Mesenchymal stem cell (in vitro differentiated cells and primary cell): Measurements from ENCODE around the gene XPR1.

ENCODE experiments used
- DNase-seq: peaks from one replicate; pipeline ENCODE4 v3.0.0-alpha.2; 2013
- H2AFZ ChIP-seq: one replicate; pipeline ENCODE4 v1.6.1; 2013; ENCODE audit warnings: low read depth, mild to moderate bottlenecking, control low read depth, inconsistent platforms, low read length, moderate library complexity
- H2AK5ac ChIP-seq: 2 replicates; pipeline ENCODE4 v1.6.1; 2013; ENCODE audit warnings: low read length, moderate library complexity, mild to moderate bottlenecking, inconsistent platforms; ENCODE audit not compliant: severe bottlenecking
- H2BK120ac ChIP-seq: one replicate; pipeline ENCODE4 v1.6.1; 2013; ENCODE audit warnings: low read depth, mild to moderate bottlenecking, inconsistent platforms, low read length, moderate library complexity
- H2BK12ac ChIP-seq, 2 experiments: one replicate each; pipeline ENCODE4 v1.6.1; 2013; ENCODE audit warnings: inconsistent platforms in 2 of 2, low read length in 2 of 2, mild to moderate bottlenecking in 2 of 2, moderate library complexity in 2 of 2, control low read depth in 1 of 2
- H2BK15ac ChIP-seq: one replicate; pipeline ENCODE4 v1.6.1; 2013; ENCODE audit warnings: mild to moderate bottlenecking, low read depth, inconsistent platforms; ENCODE audit not compliant: poor library complexity, severe bottlenecking
- H2BK5ac ChIP-seq: 2 replicates; pipeline ENCODE4 v1.6.1; 2013; ENCODE audit warnings: low read depth, mild to moderate bottlenecking, low read length, control low read depth, inconsistent platforms; ENCODE audit not compliant: poor library complexity, severe bottlenecking
- H3K14ac ChIP-seq, 2 experiments: one replicate each; pipeline ENCODE4 v1.6.1; 2013; ENCODE audit warnings: inconsistent platforms in 2 of 2, low read length in 2 of 2, control low read depth in 1 of 2, mild to moderate bottlenecking in 1 of 2, moderate library complexity in 1 of 2
- H3K18ac ChIP-seq, 2 experiments: one replicate each; pipeline ENCODE4 v1.6.1; 2013; ENCODE audit warnings: inconsistent platforms in 2 of 2, low read length in 2 of 2, control low read depth in 1 of 2, low read depth in 1 of 2, mild to moderate bottlenecking in 1 of 2
- H3K23ac ChIP-seq, 2 experiments: one replicate each; pipeline ENCODE4 v1.6.1; 2013; ENCODE audit warnings: inconsistent platforms in 2 of 2, low read length in 2 of 2, mild to moderate bottlenecking in 2 of 2, moderate library complexity in 2 of 2, control low read depth in 1 of 2
- H3K27ac ChIP-seq: 2 replicates; pipeline ENCODE4 v1.5.1; 2013; ENCODE audit warnings: mild to moderate bottlenecking, moderate library complexity, low read length, control low read depth, inconsistent platforms; ENCODE audit not compliant: poor library complexity, severe bottlenecking
- H3K27me3 ChIP-seq, 2 experiments: 2 replicates each; pipeline versions ENCODE4 v1.6.1 to v1.7.0; 2013; ENCODE audit warnings: low read length in 2 of 2, mild to moderate bottlenecking in 2 of 2, moderate library complexity in 2 of 2, control low read depth in 1 of 2, inconsistent platforms in 1 of 2; ENCODE audit not compliant: control insufficient read depth in 1 of 2, insufficient read depth in 1 of 2
- H3K36me3 ChIP-seq, 2 experiments: 2 replicates each; pipeline versions ENCODE4 v1.6.1 to v1.7.0; 2013; ENCODE audit warnings: low read length in 2 of 2, control low read depth in 1 of 2, inconsistent platforms in 1 of 2, low read depth in 1 of 2, mild to moderate bottlenecking in 1 of 2; ENCODE audit not compliant: insufficient read depth in 2 of 2, control insufficient read depth in 1 of 2
- H3K4ac ChIP-seq, 2 experiments: one replicate each; pipeline ENCODE4 v1.6.1; 2013; ENCODE audit warnings: inconsistent platforms in 2 of 2, low read length in 2 of 2, mild to moderate bottlenecking in 2 of 2, moderate library complexity in 2 of 2, control low read depth in 1 of 2, low read depth in 1 of 2
- H3K4me1 ChIP-seq: 2 replicates; pipeline ENCODE4 v1.6.1; 2013; ENCODE audit warnings: low read depth, low read length, control low read depth; ENCODE audit not compliant: control insufficient read depth, insufficient read depth
- H3K4me2 ChIP-seq: 2 replicates; pipeline ENCODE4 v1.6.1; 2013; ENCODE audit warnings: low read length, mild to moderate bottlenecking, inconsistent platforms; ENCODE audit not compliant: poor library complexity, severe bottlenecking
- H3K4me3 ChIP-seq, 2 experiments: 2 replicates each; pipeline versions ENCODE4 v1.5.1 to v1.7.0; 2013; ENCODE audit warnings: low read length in 2 of 2, mild to moderate bottlenecking in 2 of 2, control low read depth in 1 of 2, low read depth in 1 of 2; ENCODE audit not compliant: insufficient read depth in 1 of 2
- H3K79me1 ChIP-seq: replicated peaks from 2 replicates; pipeline ENCODE4 v1.6.1; 2013; ENCODE audit warnings: mild to moderate bottlenecking, control low read depth, low read length, inconsistent platforms; ENCODE audit not compliant: poor library complexity, severe bottlenecking
- H3K9ac ChIP-seq: 2 replicates; pipeline ENCODE4 v1.7.0; 2013; ENCODE audit warnings: mild to moderate bottlenecking, low read length, moderate library complexity
- H3K9me3 ChIP-seq: 2 replicates; pipeline ENCODE4 v1.7.0; 2013; ENCODE audit warnings: mild to moderate bottlenecking, low read length; ENCODE audit not compliant: control insufficient read depth
- H4K8ac ChIP-seq: one replicate; pipeline ENCODE4 v1.6.1; 2013; ENCODE audit warnings: inconsistent platforms, mild to moderate bottlenecking, low read length, moderate library complexity
- H4K91ac ChIP-seq: one replicate; pipeline ENCODE4 v1.6.1; 2013; ENCODE audit warnings: mild to moderate bottlenecking, low read length, inconsistent platforms
- WGBS: methylation state at CpG from one replicate; pipeline ENCODE4 v1.1.7; 2013; ENCODE audit warnings: mixed read lengths; 5-methylcytosine and 5-hydroxymethylcytosine counted together

XPR1 gene

DNA sequence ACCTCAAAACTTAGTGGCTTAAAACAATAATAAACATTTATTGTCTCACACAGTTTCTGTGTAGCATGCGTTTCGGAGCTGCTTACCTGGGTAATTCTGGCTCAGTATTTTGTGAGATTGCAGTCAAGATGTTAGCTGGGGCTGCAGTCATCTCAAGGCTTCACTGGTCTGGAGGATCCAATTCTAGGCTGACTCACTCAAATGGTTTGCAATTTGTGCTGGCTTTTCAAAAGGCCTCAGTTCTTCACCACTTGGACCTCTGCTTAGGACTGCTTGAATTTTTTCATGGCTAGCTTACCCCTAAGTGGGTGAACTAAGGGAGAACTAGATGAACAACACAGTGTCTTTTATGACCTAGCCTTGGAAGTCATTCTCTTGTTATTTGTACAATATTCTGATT is 21.0 kb downstream of the XPR1 start:
- Histone ChIP-seq H2AK5ac (no peak overlapping the region), H3K79me1 (peaks cover 21% of the 10 kb centered on the region), H3K14ac (no peak overlapping the region), H3K27ac (no peak overlapping the region), H4K8ac (no peak overlapping the region), H3K36me3 (no peaks in the 10 kb centered on the region), H3K4me2 (no peak overlapping the region), H3K4ac (no peak overlapping the region), H3K4me1 (no peaks in the 10 kb centered on the region), H2BK120ac (no peak overlapping the region), H3K27me3 (no peaks in the 10 kb centered on the region), H2BK12ac (no peak overlapping the region), H3K9ac (no peak overlapping the region), H3K18ac (no peak overlapping the region), H4K91ac (no peak overlapping the region), H2BK5ac (no peak overlapping the region), H2BK15ac (no peak overlapping the region), H2AFZ (no peak overlapping the region), H3K4me3 (no peak overlapping the region), H3K9me3 (peaks cover 11% of the 10 kb centered on the region), H3K23ac (no peak overlapping the region)
- 98% methylated on average over 2 of the region's 2 CpGs for WGBS
- no peak for DNase-seq

DNA sequence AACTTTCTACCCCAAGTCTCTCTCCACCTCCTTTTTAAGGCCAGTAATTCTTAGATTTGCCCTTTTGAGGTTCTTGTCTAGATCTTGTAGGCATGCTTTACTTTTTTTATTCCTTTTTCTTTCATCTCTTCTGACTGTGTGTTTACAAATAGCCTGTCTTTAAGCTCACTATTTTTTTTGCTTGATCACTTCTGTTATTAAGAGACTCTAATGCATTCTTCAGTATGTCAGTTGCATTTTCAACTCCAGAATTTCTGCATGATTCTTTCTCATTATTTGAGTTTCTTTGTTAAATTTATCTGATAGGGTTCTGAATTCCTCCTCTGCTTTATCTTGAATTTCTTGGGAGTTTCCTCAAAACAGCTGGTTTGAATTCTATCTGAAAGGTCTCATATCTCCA is 30.9 kb downstream of the XPR1 start:
- Histone ChIP-seq H3K4me2 (no peak overlapping the region), H2BK120ac (no peak overlapping the region), H3K27ac (no peak overlapping the region), H3K27me3 (no peaks in the 10 kb centered on the region), H3K4ac (no peak overlapping the region), H3K4me3 (no peak overlapping the region), H2AK5ac (no peak overlapping the region), H3K9ac (no peak overlapping the region), H3K79me1 (peaks cover 33% of the 10 kb centered on the region), H2BK5ac (no peak overlapping the region), H3K9me3 (peaks cover 44% of the 10 kb centered on the region), H4K8ac (no peak overlapping the region), H2BK15ac (no peak overlapping the region), H3K36me3 (peaks cover 8 to 9% of the 10 kb centered on the region in 2 experiments), H3K18ac (no peak overlapping the region), H4K91ac (no peak overlapping the region), H2BK12ac (no peak overlapping the region), H3K23ac (no peak overlapping the region), H3K4me1 (no peaks in the 10 kb centered on the region), H2AFZ (no peak overlapping the region), H3K14ac (no peak overlapping the region)
- DNase-seq, result no peak

DNA sequence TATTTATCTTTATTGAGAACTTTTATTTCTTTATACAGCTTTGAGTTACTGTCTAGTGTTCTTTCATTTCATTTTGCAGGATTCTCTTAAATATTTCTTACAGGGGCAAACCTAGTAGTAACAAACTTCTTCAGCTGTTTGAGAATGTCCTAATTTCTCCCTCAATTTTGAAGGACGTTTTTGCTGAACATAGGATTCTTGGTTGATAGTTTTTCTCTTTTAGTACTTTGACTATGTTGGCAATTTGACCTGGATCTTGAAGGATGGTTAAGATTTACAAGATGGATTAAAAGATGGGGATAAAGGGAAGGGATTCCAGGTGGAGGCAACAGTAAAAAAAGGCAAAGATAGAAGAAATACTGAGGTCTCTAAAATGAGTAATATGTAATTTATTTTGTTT is 38.9 kb downstream of the XPR1 start:
- no peaks in the 10 kb centered on the region for H3K4me1 ChIP-seq
- no peak overlapping the region for H2AFZ ChIP-seq
- peaks cover 0 to 2% of the 10 kb centered on the region in 2 experiments for H3K36me3 ChIP-seq
- peaks cover 22% of the 10 kb centered on the region for H3K9me3 ChIP-seq
- H3K27ac ChIP-seq, result no peak overlapping the region
- H3K9ac ChIP-seq, result no peak overlapping the region
- no peak overlapping the region for H4K91ac ChIP-seq
- no peak overlapping the region for H2BK120ac ChIP-seq
- no peak overlapping the region for H2BK12ac ChIP-seq
- H2BK15ac ChIP-seq, result no peak overlapping the region
- DNase-seq, result no peak
- H3K4me2 ChIP-seq, result no peak overlapping the region
- peaks cover 21% of the 10 kb centered on the region for H3K79me1 ChIP-seq
- H3K4me3 ChIP-seq, result no peak overlapping the region
- no peak overlapping the region for H4K8ac ChIP-seq
- no peak overlapping the region for H3K18ac ChIP-seq
- no peaks in the 10 kb centered on the region for H3K27me3 ChIP-seq
- H3K23ac ChIP-seq, result no peak overlapping the region
- H2BK5ac ChIP-seq, result no peak overlapping the region
- H2AK5ac ChIP-seq, result no peak overlapping the region
- no peak overlapping the region for H3K4ac ChIP-seq
- WGBS, result 90% methylated on average over 1 of the region's 1 CpG
- H3K14ac ChIP-seq, result no peak overlapping the region

DNA sequence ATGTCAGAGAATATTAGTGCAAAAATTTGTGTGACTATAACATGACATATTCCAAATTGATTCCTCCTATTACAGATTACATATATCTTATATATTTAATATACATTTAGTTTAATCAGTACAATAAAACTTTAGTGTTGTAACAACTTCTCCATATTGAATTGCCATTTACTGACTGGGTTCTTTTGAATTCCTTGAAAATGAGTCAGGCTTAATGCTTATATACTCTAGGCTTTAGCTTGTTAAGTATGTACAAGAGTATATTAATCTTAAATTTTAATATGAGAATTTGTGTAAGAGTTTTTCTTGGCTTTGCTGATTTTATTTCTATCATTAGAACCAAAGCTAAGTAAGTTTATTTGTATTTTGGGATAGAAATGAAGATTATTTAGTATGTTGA is 40.3 kb downstream of the XPR1 start:
- Histone ChIP-seq H3K27ac (no peak overlapping the region), H3K4ac (no peak overlapping the region), H3K23ac (no peak overlapping the region), H2BK5ac (no peak overlapping the region), H3K79me1 (peaks cover 21% of the 10 kb centered on the region), H4K8ac (no peak overlapping the region), H3K27me3 (no peaks in the 10 kb centered on the region), H2BK15ac (no peak overlapping the region), H4K91ac (no peak overlapping the region), H2AFZ (no peak overlapping the region), H3K4me2 (no peak overlapping the region), H2BK12ac (no peak overlapping the region), H2BK120ac (no peak overlapping the region), H3K4me1 (no peaks in the 10 kb centered on the region), H3K36me3 (peaks cover 0 to 2% of the 10 kb centered on the region in 2 experiments), H3K14ac (no peak overlapping the region), H3K9me3 (peaks cover 17% of the 10 kb centered on the region), H3K4me3 (no peak overlapping the region), H2AK5ac (no peak overlapping the region), H3K9ac (no peak overlapping the region), H3K18ac (no peak overlapping the region)
- DNase-seq, result no peak
